Astrocyte (in vitro differentiated cells and primary cell): Measurements from ENCODE around the gene TIMM22.

Experiments used
- CTCF ChIP-seq: IDR thresholded peaks from 2 replicates; pipeline ENCODE4 v1.5.1; 2011; ENCODE audit warnings: low read depth, mild to moderate bottlenecking, inconsistent platforms, low read length, moderate library complexity; ENCODE audit not compliant: insufficient read depth
- EZH2 ChIP-seq: IDR thresholded peaks from 2 replicates; pipeline ENCODE4 v1.6.1; 2012; ENCODE audit warnings: mild to moderate bottlenecking, low read length, inconsistent platforms; ENCODE audit not compliant: insufficient read depth

- no peak for TF ChIP-seq CTCF
- TF ChIP-seq EZH2: no peak
Measured at GRCh38 chr17:1033503-1033902, 36.6 kb downstream of the TIMM22 start.
